WTC11 (cell line): ENCODE results near the gene GREB1.

Experiments
- AR ChIP-seq: fragments of 250-450 bp; sonication (Bioruptor Pico); IDR thresholded peaks from 2 replicates; pipeline ENCODE4 v1.9.0; 2021; ENCODE audit warnings: mild to moderate bottlenecking
- ARID4B ChIP-seq: sonication (generic); formaldehyde crosslinking; IDR thresholded peaks from 2 replicates; pipeline ENCODE4 v1.8.0; 2023; ENCODE audit warnings: missing genetic modification reagents, mild to moderate bottlenecking, borderline replicate concordance
- CREB1 ChIP-seq: sonication (generic); formaldehyde crosslinking; IDR thresholded peaks from 2 replicates; pipeline ENCODE4 v1.8.0; 2023; ENCODE audit warnings: mild to moderate bottlenecking, missing genetic modification reagents
- CTCF ChIP-seq: fragments of 200-600 bp; IDR thresholded peaks from 2 replicates; pipeline ENCODE4 v1.8.0; 2022; ENCODE audit warnings: antibody characterized with exemption
- ELF4 ChIP-seq: sonication (generic); formaldehyde crosslinking; IDR thresholded peaks from 2 replicates; pipeline ENCODE4 v1.8.1; 2022; ENCODE audit warnings: low read depth, mild to moderate bottlenecking, moderate library complexity, missing genetic modification reagents
- FOXP1 ChIP-seq: sonication (generic); formaldehyde crosslinking; IDR thresholded peaks from 2 replicates; pipeline ENCODE4 v1.8.0; 2022; ENCODE audit warnings: missing genetic modification reagents, mild to moderate bottlenecking, moderate library complexity, borderline replicate concordance
- NFATC4 ChIP-seq: fragments of 250-450 bp; sonication (Bioruptor Pico); IDR thresholded peaks from 2 replicates; pipeline ENCODE4 v1.9.0; 2021; ENCODE audit warnings: mild to moderate bottlenecking
- NR3C1 ChIP-seq: sonication (generic); formaldehyde crosslinking; conservative IDR thresholded peaks from 2 replicates; pipeline ENCODE4 v1.8.1; 2023; ENCODE audit warnings: low read depth, mild to moderate bottlenecking, missing genetic modification reagents
- OVOL2 ChIP-seq: fragments of 250-450 bp; sonication (Bioruptor Pico); IDR thresholded peaks from 2 replicates; pipeline ENCODE4 v1.9.0; 2021; ENCODE audit warnings: mild to moderate bottlenecking, borderline replicate concordance
- RELA ChIP-seq: sonication (generic); formaldehyde crosslinking; IDR thresholded peaks from 2 replicates; pipeline ENCODE4 v1.8.1; 2022; ENCODE audit warnings: missing genetic modification reagents, mild to moderate bottlenecking, borderline replicate concordance
- TEAD1 ChIP-seq: sonication (generic); formaldehyde crosslinking; IDR thresholded peaks from 2 replicates; pipeline ENCODE4 v1.8.0; 2022; ENCODE audit warnings: mild to moderate bottlenecking, missing genetic modification reagents
- ZNF121 ChIP-seq: sonication (generic); formaldehyde crosslinking; IDR thresholded peaks from 2 replicates; pipeline ENCODE4 v1.8.0; 2023; ENCODE audit warnings: missing genetic modification reagents
- ZNF281 ChIP-seq: sonication (generic); formaldehyde crosslinking; IDR thresholded peaks from 2 replicates; pipeline ENCODE4 v1.8.0; 2023; ENCODE audit warnings: mild to moderate bottlenecking, missing genetic modification reagents

GRCh38 chr2:11596801-11597200 is 63.0 kb downstream of the GREB1 start:
- TF ChIP-seq ELF4 (CRISPR knock-in tag) (no peak), CTCF (no peak), CREB1 (CRISPR knock-in tag) (no peak), ZNF281 (CRISPR knock-in tag) (no peak), FOXP1 (CRISPR knock-in tag) (no peak), NFATC4 (CRISPR knock-in tag) (no peak), ARID4B (CRISPR knock-in tag) (no peak), TEAD1 (CRISPR knock-in tag) (no peak), ZNF121 (CRISPR knock-in tag) (no peak), OVOL2 (CRISPR knock-in tag) (no peak), AR (CRISPR knock-in tag) (no peak), NR3C1 (CRISPR knock-in tag) (no peak), RELA (CRISPR knock-in tag) (no peak)
